ENCODE data around the gene LHFPL3. TPM values are rescaled to one million over a fixed set of nuclear protein-coding genes. Genes with fewer than 3 reads are reported as not detected.

LHFPL3 gene
- polyA plus RNA-seq, 1 experiment = not detected

GRCh38 chr7:104886651-104887050, 558.2 kb downstream of the LHFPL3 start:
- Histone ChIP-seq H3K4me3 (ENCODE audit: low read depth, low read length) (no peak overlapping the region), H3K36me3 (ENCODE audit: control insufficient read depth, insufficient read depth, low read length) (no peaks in the 10 kb centered on the region), H3K27me3 (ENCODE audit: control insufficient read depth, insufficient read depth, low read length) (peaks cover 6% of the 10 kb centered on the region; the same call in 1 of the 2 replicates)
- TF ChIP-seq CTCF (IDR thresholded peaks at IDR 0.05; ENCODE audit: insufficient read depth, low read depth, low read length) = no peak
- CTCF ChIA-PET = interaction anchor here (1.4 to 9.2 kb wide), 3 partner anchors 15 to 31 kb away, joined by 3 to 207 read pairs (median 4); no protein-coding TSS in a partner anchor
- no peak for DNase-seq (ENCODE audit: low read depth)
- POLR2A ChIA-PET = no interaction called here

GRCh38 chr7:104890216-104890615, 561.8 kb downstream of the LHFPL3 start:
- Histone ChIP-seq H3K27me3 (ENCODE audit: control insufficient read depth, insufficient read depth, low read length) (peaks cover 8% of the 10 kb centered on the region), H3K4me3 (ENCODE audit: low read depth, low read length) (no peak overlapping the region), H3K36me3 (ENCODE audit: control insufficient read depth, insufficient read depth, low read length) (no peaks in the 10 kb centered on the region)
- POLR2A ChIA-PET = no interaction called here
- no peak for DNase-seq (ENCODE audit: low read depth)
- TF ChIP-seq CTCF (IDR thresholded peaks at IDR 0.05; ENCODE audit: insufficient read depth, low read depth, low read length) = no peak
- CTCF ChIA-PET = interaction anchor here (2.0 to 9.2 kb wide), 2 partner anchors 27 to 43 kb away, joined by 5 to 207 read pairs; no protein-coding TSS in a partner anchor

- ChIA-PET CTCF (interaction anchor here (0.7 to 2.8 kb wide), 7 partner anchors 8 to 655 kb away, joined by 3 to 31 read pairs (median 4); no protein-coding TSS in a partner anchor), POLR2A (no interaction called here)
- no peak for TF ChIP-seq CTCF (IDR thresholded peaks at IDR 0.05; ENCODE audit: insufficient read depth, low read depth, low read length)
- no peak for DNase-seq (ENCODE audit: low read depth)
- H3K36me3 ChIP-seq (ENCODE audit: control insufficient read depth, insufficient read depth, low read length) = no peaks in the 10 kb centered on the region
- H3K27me3 ChIP-seq (ENCODE audit: control insufficient read depth, insufficient read depth, low read length) = peaks cover 9% of the 10 kb centered on the region
- H3K4me3 ChIP-seq (ENCODE audit: low read depth, low read length) = no peak overlapping the region
Measured at GRCh38 chr7:104891949-104892348, 563.5 kb downstream of the LHFPL3 start.

GRCh38 chr7:104894314-104894713, 565.9 kb downstream of the LHFPL3 start:
- peaks cover 8% of the 10 kb centered on the region for H3K27me3 ChIP-seq (ENCODE audit: control insufficient read depth, insufficient read depth, low read length)
- H3K36me3 ChIP-seq (ENCODE audit: control insufficient read depth, insufficient read depth, low read length) = no peaks in the 10 kb centered on the region
- no peak overlapping the region for H3K4me3 ChIP-seq (ENCODE audit: low read depth, low read length)
- ChIA-PET POLR2A (no interaction called here), CTCF (interaction anchor here (2.8 to 3.0 kb wide), 2 partner anchors 11 to 24 kb away, joined by 17 to 31 read pairs; no protein-coding TSS in a partner anchor)
- no peak for TF ChIP-seq CTCF (IDR thresholded peaks at IDR 0.05; ENCODE audit: insufficient read depth, low read depth, low read length)
- DNase-seq (ENCODE audit: low read depth) = no peak

GRCh38 chr7:104894726-104895521, 566.5 kb downstream of the LHFPL3 start:
- TF ChIP-seq CTCF (IDR thresholded peaks at IDR 0.05; ENCODE audit: insufficient read depth, low read depth, low read length) = no peak
- ChIA-PET CTCF (interaction anchor here (0.6 to 3.3 kb wide), 3 partner anchors 11 to 1362 kb away, joined by 3 to 30 read pairs (median 17); no protein-coding TSS in a partner anchor), POLR2A (no interaction called here)
- no peak overlapping the region for H3K4me3 ChIP-seq (ENCODE audit: low read depth, low read length)
- H3K36me3 ChIP-seq (ENCODE audit: control insufficient read depth, insufficient read depth, low read length) = no peaks in the 10 kb centered on the region
- H3K27me3 ChIP-seq (ENCODE audit: control insufficient read depth, insufficient read depth, low read length) = peaks cover 9% of the 10 kb centered on the region
- no peak for DNase-seq (ENCODE audit: low read depth)
